Fibroblast of skin of back (primary cell): ENCODE data around the gene CDH8.
A peak's percentile ranks its signal among the peaks of the same experiment; 100 is the strongest.
"Not testable (repeated sequence)": the region's sequence is repeated elsewhere in the genome, so short reads cannot be mapped to it uniquely, and the experiment has no call there.

Source experiments
- DNase-seq: peaks from one replicate; pipeline ENCODE4 v3.0.0-alpha.2; 2013

The CDH8 gene

DNA sequence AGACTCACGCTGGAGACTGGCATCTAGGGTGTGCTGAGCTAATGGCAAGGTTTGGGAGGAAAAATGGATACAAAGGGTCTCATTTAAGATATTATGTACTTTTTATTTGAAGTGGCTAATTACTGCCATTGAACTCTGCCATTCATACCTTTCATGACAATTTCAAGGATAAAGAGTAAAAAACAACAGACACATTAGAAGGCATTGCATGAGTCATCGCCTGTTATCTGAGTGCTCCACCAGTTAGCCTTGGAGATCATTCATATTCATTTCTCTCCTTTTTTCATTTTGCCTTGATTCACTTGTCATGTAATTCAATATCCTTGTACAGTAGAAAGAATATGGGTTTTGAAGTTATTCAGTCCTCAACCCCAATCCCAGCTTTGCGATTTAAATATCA, 109.5 kb downstream of the CDH8 start:
- DNase-seq: peak; percentile 49

DNA sequence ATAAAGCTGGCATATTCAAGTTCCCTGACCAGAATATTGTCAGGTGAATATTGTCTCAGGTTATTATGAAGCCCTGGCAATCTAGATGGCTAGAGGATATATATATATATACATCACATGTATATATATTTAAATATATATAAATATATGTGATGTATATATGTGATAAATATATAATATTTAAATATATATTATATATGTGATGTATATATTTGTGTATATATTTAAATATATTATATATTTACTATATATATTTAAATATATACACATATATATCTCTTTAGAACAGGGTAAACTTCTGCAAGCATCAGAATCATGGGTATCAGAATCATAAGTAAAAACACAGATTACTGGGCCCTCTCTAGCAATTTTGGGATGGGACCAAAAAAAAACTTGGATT, 112.6 kb downstream of the CDH8 start:
- no peak for DNase-seq

DNA sequence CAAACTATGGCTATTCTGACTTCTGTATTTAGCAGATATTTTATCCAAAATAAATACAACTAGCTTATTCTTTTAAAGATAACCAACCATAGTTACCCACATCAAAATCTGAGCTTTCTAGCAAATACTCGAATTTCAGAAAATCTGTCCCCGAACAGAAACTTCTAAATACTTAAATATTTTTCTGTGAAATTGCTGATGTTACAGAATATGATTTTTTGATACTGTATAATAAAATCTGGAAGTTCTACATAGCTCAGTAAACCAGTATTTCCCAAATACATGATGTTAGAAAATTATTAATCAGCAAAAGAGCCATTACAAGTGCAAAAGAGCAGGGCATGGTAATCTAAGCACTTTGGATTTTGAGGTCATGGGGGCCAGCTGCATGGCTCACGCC, 114.9 kb downstream of the CDH8 start:
- no peak for DNase-seq

DNA sequence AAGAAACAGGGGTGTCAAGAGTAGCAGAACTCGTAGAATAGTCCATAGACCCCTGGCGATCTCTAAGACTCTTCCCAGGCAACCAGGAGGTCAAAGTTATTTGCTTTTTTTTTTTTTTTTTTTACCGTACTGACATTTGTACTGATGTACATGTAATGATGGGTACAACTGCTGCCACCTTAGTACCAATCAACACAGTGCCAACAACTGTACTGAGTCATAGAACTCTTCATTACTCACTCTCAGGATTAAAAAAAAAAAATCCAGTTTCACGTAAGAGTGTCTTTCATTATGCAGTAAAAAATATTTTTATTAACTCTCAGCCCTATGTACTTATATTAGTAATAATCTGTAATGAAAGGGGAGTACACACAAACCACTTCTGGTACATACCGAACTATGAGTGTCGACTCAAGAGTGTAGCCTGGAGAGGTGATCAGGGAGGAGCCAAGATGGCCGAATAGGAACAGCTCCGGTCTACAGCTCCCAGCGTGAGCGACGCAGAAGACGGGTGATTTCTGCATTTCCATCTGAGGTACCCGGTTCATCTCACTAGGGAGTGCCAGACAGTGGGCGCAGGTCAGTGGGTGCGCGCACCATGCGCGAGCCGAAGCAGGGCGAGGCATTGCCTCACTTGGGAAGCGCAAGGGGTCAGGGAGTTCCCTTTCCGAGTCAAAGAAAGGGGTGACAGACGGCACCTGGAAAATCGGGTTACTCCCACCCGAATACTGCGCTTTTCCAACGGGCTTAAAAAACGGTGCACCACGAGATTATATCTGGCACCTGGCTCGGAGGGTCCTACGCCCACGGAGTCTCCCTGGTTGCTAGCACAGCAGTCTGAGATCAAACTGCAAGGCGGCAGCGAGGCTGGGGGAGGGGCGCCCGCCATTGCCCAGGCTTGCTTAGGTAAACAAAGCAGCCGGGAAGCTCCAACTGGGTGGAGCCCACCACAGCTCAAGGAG, 118.1 kb downstream of the CDH8 start:
- DNase-seq: not testable (repeated sequence)

DNA sequence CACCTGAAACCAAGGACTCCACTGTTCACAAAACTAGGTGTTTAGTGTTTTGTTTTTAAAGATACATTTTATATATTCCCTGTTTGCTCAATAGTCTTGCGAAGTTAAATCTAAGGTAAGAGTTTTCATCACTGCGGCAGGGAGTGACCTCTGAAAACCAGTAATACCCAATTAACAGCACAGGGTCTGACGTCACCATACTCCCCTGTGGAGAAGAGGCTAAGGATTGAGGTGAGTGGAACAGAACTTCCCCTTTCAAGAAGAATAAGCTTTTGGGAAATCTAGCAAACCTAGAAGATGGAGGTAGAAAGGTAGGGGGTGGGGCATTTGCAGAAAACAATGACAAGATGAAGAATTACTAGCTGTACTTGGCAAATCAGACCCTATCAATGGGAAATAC, 120.7 kb downstream of the CDH8 start:
- DNase-seq: no peak

DNA sequence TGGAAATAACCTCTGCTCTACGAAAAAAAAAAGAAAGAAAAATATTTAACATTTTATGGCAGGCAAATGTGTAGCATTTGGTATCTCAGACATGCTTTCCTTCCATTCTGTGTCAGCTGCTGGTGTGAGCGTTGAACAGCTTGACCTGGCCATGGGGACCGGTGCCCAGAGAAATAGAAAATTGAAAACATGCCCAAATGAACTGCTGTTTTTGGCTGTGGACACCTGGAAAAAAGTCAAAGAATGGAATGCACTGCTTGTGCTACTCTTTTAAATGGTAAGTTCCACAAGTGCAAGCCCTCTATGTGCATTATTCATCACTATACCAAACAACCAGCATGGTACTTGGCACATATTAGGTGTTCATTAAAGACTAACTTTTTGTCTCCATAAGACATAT, 127.2 kb downstream of the CDH8 start:
- no peak for DNase-seq

DNA sequence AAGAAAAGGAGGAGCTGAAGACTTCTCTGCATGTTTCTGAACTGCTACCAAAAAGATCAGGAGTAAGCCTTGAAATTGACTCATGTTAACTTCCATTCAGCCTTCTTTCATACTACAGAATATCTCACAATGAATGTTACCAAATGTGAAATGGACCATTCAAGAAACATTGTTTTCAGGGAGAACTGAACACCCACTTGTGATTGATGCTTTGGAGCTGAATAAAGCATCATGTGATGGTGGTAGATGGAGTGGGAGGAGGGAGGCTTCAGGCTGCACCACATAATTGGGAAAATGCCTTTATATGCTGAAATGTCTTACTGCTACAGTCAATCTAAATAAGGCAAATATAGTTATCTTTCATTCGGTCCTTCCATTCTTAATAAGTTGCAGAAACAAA, 127.8 kb downstream of the CDH8 start:
- no peak for DNase-seq

DNA sequence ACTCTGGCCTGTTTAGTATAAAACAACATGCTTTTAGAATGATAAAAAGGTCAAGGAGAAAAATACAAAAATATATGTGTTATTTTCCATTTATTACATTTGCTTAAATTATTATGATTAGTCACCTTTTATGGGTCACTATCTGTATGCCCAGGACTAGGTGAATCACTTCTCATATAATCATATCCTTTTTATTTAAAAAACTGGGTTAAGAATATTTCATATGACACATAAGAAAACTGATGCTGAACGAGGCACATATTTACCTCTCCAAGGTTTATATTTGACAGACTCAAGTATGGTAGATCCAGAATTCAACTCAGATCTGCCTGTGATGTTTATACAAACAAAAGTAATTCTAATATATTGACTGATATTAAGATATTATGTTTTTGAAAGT, 134.5 kb downstream of the CDH8 start:
- DNase-seq: no peak

DNA sequence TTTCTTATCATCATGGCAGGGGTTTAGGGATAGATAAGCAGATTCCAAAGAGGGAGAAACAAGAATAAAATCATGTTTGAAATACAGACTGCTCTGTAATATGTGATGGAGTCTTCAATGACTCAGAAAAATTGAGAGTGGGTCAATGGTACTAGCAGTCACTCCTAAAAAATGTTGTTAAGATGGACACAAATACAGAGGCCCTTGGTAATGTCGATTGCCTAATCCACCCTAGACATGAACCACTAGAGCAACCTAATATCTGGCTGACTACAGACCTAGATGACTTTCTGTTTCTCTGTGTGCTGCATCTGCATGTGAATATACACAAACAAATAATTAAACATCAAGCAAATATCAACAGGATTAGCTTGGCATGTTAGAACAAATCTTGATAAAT, 135.8 kb downstream of the CDH8 start:
- peak; percentile 83 for DNase-seq

DNA sequence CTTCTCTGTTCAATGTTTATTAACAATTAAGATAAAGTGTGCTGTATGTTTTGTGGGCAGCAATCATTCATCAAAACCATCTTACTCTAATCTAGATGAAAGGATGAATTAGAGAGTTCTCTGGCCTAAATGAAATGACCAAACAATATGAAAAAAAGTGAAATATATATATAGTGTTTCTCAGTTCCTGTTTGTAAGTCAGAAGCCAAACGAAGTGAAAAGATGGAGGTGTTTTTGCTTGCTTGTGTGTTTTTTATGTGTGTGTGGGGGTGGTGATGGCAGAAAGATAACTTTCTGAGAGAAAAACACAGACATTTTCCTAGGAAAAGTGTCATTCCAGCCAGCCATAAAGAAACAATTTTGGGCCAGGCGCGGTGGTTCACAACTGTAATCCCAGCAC, 138.6 kb downstream of the CDH8 start:
- DNase-seq: no peak

DNA sequence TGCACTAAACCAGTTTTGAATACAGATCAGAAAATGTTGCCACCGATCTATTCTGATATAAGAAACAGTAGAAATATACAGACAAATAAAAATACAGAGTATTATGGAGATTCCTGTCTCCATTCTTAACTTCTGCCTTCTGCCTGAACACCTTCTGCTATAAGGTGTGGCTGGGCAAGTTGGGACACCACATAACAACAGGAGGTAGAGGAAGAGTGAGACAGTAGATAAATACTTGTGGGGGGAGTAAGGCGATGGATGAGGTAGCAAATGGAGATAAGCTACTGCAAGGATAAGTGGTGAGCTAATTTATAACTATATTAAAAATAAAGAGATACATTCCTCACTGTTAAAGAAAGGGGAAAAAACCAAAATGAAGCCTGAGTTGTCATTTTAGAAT, 143.7 kb downstream of the CDH8 start:
- no peak for DNase-seq

DNA sequence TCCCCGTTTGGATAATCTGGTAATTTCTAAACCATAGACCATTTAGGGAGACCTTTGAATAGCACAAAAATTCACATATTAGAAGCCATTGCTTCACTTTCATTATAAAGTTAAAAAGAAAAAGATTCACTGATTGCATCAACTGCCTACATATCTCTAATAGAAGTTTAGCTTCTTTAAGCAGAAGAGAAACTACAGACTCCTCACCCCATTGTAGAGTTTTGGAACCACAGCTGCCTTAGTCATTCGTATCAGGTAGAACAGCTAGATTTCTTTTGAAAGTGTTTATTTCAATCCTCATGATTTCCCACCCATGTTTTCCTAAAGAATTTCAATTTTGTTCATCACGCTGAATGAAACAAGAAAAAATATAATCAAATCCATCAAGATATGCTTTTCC, 144.8 kb downstream of the CDH8 start:
- no peak for DNase-seq

DNA sequence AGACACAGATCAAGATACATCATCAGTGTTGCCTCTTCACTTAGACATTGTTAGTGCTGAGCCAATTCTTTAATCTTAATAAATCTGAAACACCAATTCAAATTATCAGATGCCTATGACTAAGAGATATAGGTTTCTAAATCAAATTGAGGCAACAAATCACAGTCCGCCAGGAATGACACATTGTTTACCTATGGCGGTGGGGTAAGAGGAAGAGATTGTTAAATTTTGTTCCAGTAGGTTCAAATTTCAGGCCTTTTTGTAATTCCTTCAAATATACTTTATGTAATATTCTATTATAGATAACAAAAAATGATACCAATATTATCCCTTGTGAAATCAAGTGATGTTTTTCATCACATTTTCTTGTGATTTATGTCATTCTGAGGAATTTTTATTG, 145.9 kb downstream of the CDH8 start:
- DNase-seq: peak; percentile 12

DNA sequence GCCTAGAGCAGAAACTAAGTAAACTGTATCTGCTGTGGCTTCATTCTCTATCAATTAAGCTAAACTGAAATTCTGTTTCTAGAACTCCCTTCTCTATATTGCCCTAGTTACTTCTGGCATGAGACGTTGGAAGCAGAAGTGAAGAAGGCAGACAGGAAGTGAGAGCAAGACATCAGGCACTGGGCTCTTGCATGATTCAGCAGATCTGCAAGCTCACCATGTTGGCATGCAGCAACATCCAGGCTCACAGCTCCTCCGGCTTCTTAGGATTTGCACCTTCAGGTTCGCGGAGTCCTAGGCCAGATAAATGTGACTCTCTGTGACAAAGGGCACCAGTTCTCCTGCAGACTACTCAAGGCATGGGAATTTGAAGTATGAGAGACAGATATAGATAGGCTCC, 148.3 kb downstream of the CDH8 start:
- peak; percentile 89 for DNase-seq

DNA sequence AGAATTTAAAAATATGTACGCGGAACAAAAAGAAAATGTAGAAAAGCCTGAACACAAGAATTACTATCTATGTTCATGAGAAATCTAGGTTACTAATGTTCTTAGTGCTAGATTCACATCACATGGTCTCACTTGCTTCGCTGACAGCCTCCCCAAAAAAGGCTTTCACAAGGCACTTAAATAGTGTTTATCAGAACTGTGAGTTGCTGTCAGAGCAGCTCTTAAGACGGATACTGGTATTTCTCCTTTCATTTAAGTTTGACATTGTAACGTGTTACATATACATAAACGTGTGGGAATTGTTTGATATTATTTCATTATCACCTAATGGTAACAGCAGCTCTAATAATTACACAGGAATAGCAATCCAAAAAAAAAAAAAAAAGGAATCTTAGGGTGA, 150.9 kb downstream of the CDH8 start:
- DNase-seq: no peak

DNA sequence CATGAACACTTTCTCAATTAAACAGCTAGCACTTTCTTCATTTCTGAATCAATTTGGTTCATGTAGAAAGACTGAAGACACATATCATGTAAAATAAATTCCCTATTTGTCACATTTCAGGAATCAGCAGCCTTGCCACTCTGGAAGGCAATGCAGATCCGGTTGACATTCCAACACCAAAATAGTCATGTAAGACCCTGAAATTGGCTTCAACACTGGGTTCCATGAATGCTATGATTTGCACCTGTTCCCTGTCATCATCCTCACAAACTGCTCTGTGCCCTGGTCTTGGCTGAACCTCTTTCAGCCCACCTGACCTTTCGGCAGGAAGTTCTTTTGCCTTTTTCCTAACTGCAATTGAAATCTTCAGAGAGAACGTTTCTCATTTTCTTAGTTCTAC, 156.9 kb downstream of the CDH8 start:
- peak; percentile 12 for DNase-seq

DNA sequence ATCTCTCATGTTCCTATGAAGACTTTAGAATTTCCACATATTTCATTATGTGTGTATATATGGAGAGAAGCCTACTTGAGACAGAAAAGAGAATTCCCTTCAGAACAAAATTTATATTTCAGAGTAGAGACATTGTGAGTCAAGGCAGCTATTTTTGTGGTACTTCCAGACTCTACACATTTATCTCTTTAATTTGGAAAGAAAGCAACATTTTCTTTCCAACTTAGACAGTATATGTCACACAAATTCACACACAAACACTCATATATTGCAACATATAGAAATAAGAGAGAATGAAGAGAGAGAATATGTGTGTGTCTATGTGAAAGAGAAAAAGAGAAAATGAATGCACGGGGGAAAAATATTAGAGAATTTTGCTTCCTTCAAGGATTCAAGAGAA, 158.8 kb downstream of the CDH8 start:
- DNase-seq: no peak

DNA sequence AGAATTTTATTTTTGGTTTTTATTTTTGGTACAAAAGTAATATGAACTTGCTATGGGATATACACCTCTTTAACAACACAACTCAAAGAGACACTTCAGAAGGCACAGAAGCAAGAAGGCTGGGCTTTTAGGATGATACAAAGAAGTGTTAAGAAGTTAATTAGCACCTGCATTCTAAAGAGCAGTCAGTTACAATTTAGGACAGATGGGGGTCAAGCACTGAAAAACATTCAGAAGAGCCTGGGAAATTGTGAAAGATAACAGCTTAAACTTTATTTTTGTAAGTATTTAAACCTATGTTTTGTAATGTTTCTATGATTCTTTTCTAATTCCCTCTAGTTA, 163.5 kb downstream of the CDH8 start:
- no peak for DNase-seq

DNA sequence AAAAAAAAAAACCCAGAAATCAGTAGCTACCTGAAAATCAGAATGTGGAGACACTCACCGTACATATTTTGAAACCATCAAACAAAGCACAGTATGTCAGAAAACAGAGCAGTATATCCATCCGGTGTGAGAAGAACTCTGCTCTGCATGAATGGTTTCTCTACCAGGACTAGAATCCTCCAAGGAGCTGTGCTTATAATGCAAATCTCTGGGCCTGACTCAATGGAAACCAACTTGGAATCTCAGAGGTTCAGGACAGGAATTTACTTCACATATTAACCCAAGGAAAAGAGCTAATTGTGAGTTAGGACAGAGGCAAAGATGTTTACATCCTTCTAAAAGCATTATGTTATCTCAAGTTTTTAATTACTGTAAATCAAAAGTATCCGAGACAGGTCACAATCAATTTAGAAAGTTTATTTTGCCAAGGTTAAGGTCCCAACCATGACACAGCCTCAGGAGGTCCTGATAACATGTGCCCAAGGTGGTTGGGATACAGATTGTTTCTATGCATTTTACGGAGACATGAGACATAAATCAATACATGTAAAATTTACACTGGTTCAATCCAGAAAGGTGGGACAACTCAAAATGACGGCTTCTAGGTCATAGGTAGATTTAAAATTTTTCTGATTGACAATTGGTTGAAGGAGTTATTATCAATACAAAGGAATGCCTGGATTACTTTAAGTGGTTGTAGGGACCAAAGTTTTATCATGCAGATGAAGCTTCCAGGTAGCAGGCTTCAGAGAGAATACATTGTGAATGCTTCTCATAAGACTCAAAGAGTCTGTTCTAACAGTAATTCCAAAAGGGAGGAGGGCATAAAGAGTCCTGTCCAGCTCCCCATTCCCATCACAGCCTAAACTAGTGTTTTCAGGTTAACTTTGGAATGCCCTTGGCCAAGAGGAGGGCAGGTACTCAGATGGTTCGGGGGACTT, 164.1 kb downstream of the CDH8 start:
- no peak for DNase-seq

DNA sequence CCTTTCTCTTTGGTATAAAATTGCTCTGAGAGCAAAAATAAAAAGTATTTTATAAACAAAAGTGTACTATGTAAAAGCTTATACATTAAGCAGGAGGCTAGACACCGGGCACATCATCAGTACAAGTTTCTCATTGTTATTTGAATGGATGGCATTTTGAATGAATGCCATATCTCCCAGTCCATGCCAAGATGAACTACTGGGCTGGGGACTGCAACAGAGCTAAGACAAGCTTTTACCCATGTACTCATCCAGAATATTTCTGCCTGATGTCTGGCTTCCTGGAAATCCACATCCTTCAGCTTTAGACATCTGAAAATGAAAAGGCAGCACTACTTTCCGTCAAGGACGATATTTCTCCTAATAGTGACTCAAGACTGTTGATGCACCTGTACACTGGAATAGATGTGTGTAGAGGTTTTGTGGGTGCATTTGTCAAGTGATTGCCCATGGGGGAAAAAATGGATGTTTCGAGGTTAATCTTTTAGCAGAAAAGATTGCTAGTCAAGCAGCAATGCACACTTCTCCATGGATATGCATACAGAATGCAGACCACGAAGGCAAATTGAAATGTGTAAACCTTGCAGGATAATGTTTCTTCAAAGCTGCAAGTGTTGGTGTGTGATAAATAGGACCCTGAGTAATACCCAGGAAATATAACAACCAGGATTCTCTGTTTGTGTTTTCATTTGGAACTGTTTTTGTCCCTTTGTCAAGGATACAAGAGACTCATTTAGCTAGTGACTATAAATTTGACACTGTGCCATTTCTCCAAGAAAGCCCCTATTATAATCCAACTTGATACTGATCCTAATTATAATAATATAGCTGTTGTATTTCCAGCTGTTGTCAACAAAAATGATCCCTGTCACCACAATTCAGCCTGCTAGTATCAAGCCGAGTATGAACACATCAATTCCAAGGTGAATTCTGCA, 173.8 kb downstream of the CDH8 start:
- DNase-seq: no peak

DNA sequence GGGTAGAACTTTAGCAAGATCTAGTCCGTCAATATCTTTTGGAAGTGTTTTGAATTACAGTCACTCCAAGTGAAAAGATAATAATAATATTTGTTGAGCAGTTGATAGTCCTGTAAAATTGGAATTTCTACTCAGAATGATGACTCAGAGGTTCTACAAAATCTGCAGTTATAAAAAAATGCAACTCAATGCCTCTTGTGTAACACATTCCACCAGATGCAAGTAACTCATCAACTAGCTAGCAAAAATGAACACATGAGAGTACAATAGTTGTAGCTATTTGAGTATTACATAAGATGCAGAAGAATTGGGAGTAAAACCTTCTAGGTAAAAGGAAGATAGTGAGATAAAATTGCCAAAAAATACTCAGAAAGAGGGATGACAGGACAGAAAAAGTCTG, 177.2 kb downstream of the CDH8 start:
- DNase-seq: peak; percentile 81

DNA sequence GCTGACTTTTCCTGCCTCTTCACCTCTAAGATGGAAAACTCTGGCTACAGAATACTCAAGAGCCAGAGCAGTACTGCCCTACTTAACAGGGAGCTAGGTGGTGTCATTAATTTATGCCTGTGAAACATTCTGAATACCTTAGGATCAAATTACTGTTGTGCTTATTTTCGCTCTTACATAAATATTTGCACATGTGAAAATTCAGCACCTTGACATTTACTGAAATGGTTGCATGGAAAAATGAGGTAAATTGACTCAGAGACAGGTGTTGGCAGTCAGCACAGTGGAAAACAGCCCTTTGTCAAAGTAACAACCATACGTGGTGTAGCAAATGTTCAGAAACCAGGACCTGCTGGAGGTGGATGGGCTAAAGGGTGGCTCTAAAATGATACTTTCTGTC, 193.6 kb downstream of the CDH8 start:
- DNase-seq: no peak
